Stimulated activated CD8-positive, alpha-beta memory T cell treated with anti-CD3 and anti-CD28 coated beads, Interleukin-12 subunit alpha, Interleukin-12 subunit beta, amount 100 ng/mL, for 4 hours (primary cell): ENCODE measurements around the gene MEA1.

Experiments
- DNase-seq: peaks from one replicate; pipeline ENCODE4 v3.0.0-alpha.2; 2020; ENCODE audit warnings: low read depth

Gene MEA1

GRCh38 chr6:42970871-42971612 is 42.7 kb downstream of the MEA1 start:
- DNase-seq: no peak

GRCh38 chr6:42969934-42970333 is 43.8 kb downstream of the MEA1 start:
- no peak for DNase-seq

DNA sequence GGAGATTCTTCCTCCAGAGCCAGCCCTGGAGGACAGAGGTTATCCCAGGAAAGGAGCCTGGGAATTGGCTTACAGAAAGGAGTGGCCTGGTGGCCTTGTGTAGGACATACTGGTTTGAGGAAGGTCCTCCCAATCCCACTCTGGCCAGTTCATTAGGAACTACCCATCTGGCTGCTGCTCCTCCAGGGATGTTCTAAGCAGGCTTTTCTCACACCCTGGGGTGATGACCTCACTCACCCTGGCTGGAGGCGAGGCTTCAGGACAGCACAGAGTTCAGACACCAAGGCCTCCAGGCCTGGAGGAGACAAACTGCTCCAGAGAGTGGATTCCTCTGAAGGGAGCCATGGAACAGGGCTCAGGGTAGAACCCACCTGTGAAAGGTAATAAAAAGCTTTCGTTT is 44.3 kb downstream of the MEA1 start:
- DNase-seq: no peak

GRCh38 chr6:42968783-42969182 is 45.0 kb downstream of the MEA1 start:
- DNase-seq: no peak

GRCh38 chr6:42968126-42968701 is 45.5 kb downstream of the MEA1 start:
- no peak for DNase-seq

- DNase-seq: no peak
These were observed 46.5 kb downstream of the MEA1 start for GRCh38 chr6:42967228-42967627.

GRCh38 chr6:42966571-42966970 is 47.2 kb downstream of the MEA1 start:
- DNase-seq: no peak

DNA sequence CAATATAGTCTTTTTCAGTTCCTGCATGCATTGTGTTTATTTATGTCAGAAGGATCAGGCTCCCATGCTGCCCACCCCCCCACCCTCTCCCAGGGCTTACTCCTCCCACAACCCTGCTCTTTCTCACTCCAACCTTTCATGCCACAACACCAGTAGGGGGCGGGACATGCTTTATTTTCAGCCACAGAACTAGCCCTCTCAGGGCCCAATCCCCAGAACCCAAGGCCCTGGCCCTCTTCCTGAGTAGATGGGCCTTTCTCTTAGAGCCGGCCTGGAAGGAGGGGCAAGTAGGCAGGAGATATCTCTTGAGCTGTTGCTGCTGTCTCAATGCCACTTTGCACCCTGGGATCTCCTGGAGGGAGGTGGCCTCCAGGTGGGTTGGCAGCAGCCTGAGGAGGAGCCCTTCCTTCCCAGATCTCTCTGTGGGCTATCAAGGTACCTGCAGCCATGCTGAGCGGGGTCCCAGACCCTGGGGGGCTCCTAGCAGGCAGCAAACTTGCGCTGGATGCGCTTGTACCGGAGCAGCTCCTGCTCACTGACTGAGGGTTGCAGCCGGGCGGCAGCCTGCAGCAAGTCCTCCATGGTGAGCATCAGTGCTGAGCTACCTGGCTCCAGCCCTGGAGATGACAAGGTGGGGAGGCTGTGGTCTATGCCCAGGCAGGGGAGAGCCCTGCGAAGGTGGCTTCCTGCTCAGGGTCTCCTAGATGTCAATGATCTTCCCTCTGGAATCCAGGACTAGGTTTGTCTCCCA is 49.7 kb downstream of the MEA1 start:
- DNase-seq: no peak

- no peak for DNase-seq
These were observed 50.4 kb downstream of the MEA1 start for GRCh38 chr6:42963179-42963854.

DNA sequence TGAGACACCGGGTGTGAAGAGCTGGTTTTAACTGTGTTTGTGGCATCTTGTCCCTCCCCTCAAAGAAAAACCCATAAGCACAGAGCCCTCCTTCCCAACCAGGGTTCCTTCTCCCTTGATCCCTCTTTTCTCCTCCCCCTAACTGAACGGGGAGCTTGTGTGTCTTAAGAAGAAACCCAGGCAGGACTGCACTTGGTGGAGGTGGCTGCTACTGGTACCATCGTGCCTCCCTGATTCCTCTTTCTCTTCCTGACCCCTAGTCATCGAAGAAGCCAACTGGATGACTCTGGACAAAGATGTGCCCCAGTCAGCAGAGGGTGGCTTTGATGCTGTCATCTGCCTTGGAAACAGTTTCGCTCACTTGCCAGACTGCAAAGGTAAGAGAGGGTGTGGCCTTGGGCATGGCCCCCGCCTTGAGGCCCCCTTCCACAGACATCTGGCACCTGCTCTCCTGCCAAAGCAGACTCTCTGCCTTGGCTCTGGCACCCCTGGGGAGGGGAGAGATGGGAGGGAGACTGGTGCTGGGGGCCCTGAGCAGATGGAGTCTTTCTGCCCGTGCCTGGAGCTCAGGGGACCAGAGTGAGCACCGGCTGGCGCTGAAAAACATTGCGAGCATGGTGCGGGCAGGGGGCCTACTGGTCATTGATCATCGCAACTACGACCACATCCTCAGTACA is 51.1 kb downstream of the MEA1 start:
- no peak for DNase-seq

GRCh38 chr6:42962096-42962495 is 51.6 kb downstream of the MEA1 start:
- DNase-seq: no peak
